H54 (cell line): ENCODE data around the gene FBXO40.
"Not testable (repeated sequence)": the region's sequence is repeated elsewhere in the genome, so short reads cannot be mapped to it uniquely, and the experiment has no call there.

ENCODE experiments used
- DNase-seq: peaks from one replicate; pipeline ENCODE4 v3.0.0; 2011; ENCODE audit warnings: low spot score, mixed read lengths; ENCODE audit not compliant: insufficient read length
- FAIRE-seq: peaks from 3 replicates; lab custom pipeline; 2011; peaks lifted over from hg19 to GRCh38; lab: Jason Lieb, UNC
- POLR2A ChIP-seq: IDR thresholded peaks from 2 replicates; pipeline ENCODE4 v1.6.1; 2011; ENCODE audit warnings: low read depth, mild to moderate bottlenecking, low read length

The FBXO40 gene

GRCh38 chr3:121592856-121593702, at the start of gene FBXO40:
FBXO40 (plus strand) TSS chr3:121593379; CDS start chr3:121620576, 27,197 bp downstream.
- no peak for TF ChIP-seq POLR2A
- DNase-seq = no peak
- no peak for FAIRE-seq

DNA sequence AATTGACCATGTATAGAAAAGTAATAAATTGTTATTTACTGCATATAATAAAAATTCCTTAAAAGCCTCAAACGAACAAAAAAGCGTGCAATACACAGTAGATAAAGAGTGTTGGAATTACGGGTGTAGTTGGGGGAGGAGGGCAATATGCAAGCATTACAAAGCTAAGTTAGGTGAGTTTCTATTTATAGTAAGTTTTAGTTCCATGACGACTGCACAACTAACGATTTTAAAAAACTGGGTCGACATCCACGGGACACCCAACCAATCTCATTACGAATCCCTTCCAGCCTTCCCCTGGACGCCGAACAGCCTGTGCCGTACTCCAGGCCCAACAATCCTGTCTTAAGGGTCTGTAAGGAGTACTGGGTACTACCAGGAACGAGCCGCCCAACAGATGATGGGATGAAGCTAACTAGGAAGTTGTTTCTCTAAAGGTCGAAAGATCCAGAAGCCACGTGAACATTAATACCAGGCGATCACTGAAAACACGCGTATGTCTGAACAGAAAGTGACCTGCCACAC, 48.1 kb upstream of the FBXO40 start:
- no peak for TF ChIP-seq POLR2A
- DNase-seq (no peak), FAIRE-seq (no peak)

- TF ChIP-seq POLR2A = peak; percentile 56; the same call in 1 of the 2 replicates
- DNase-seq (peak; percentile 68), FAIRE-seq (peak; percentile 95)
Observed at GRCh38 chr3:121545574-121546455, 47.4 kb upstream of the FBXO40 start, which contains the start of gene POLQ. POLQ (minus strand) TSS chr3:121545988; CDS start chr3:121545877, 111 bp downstream.

DNA sequence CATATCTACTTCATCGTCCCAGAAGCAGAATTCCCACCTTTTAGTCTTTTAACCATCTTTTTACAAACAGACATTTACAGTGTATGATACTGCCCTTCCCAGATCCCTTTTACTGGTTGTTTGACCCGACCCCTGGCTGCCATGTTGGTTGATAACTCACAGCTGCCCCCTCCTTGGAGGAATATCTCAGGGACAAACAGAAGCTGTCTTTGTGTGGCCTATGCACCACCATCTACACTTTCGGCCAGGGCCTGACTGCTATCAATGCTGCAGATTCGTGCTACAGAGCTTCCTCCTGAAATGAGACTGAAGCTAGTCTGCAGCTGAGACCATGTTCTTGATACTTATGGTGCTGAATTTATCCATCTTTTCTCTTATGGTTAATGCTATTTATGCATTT, 40.8 kb upstream of the FBXO40 start:
- DNase-seq (no peak), FAIRE-seq (no peak)
- no peak for TF ChIP-seq POLR2A

GRCh38 chr3:121552797-121553196, 40.4 kb upstream of the FBXO40 start:
- FAIRE-seq (no peak), DNase-seq (no peak)
- TF ChIP-seq POLR2A = no peak

GRCh38 chr3:121557426-121557934, 35.7 kb upstream of the FBXO40 start:
- DNase-seq = no peak
- FAIRE-seq = no peak
- TF ChIP-seq POLR2A = no peak

GRCh38 chr3:121562148-121562547, 31.0 kb upstream of the FBXO40 start:
- DNase-seq (no peak), FAIRE-seq (no peak)
- TF ChIP-seq POLR2A = no peak

- DNase-seq (no peak), FAIRE-seq (no peak)
- TF ChIP-seq POLR2A = no peak
Observed at GRCh38 chr3:121566773-121567172, 26.4 kb upstream of the FBXO40 start.

DNA sequence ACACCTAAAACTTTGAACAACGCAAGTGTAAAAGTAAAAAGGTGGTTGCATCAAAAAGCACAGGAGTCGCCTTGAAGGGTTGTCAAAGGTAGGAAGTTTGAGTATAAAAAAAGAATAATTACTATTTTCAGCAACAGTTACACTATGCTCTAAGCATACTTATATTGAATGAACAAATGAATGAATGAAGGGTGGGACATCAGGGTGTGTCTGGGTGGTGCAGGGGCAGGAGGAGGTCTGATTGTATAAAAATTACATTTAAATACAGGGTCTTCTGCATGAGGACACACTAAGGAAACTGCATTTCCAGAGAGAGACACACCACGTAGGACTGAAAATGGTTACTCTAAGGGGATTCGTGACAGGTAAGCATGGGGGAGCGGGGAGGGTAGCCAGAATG, 25.5 kb upstream of the FBXO40 start, which contains the start of gene ARGFX:
Gene ARGFX (plus strand): TSS at position 301 of the 400 bp plus-strand sequence. CDS start 2,765 bp downstream, outside the sequence.
- TF ChIP-seq POLR2A = no peak
- DNase-seq (no peak), FAIRE-seq (no peak)

DNA sequence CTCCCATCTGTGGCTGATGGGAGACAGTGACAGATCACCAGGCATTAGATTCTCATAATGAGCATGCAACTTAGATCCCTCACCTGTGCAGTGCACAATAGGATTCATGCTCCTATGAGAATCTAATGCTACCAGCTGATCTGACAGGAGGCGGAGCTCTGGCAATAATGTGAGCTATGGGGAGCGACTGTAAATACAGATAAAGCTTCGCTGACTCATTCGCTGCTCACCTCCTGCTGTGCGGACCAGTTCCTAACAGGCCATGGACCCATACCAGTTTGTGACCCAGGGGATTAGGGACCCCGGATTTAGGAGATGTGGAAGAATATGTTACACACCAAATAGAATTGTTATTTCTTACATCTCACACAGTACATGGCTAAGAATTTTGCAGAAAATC, 18.7 kb upstream of the FBXO40 start:
- DNase-seq (peak; percentile 13), FAIRE-seq (peak; percentile 83)
- TF ChIP-seq POLR2A = no peak

GRCh38 chr3:121581691-121582090, 11.5 kb upstream of the FBXO40 start:
- FAIRE-seq (no peak), DNase-seq (no peak)
- no peak for TF ChIP-seq POLR2A

DNA sequence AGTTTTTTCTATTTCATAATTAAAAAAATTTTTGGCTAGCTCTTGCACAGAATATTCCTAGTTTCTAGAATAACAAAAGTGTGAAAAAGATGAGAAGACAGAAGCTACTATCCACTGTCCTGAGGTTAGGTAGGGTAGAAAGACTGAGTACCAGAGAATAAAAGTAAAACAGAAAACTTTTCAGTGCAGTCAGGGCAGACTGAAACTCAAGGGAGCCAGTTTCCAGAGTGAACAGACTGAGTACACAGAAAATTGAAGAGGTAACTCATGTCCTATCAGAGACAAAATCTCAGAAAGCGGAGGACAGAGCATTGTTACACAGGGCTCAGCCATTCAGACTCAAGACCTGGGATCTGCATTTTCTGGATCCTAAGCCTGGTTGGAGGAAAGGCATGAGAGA, 8.8 kb upstream of the FBXO40 start:
- FAIRE-seq (no peak), DNase-seq (no peak)
- TF ChIP-seq POLR2A = no peak

GRCh38 chr3:121593806-121594205, 627 bp downstream of the FBXO40 start:
- FAIRE-seq, DNase-seq: not testable (repeated sequence)
